GM21447 (cell line): ENCODE measurements around the gene IGSF11.

Experiments
- ATAC-seq: cut with Tn5 transposase; IDR thresholded peaks from one replicate; pipeline ENCODE4 v1.9.1; 2021; ENCODE audit not compliant: unreplicated experiment

IGSF11 gene

GRCh38 chr3:118951089-118951488 lies 83.6 kb downstream of the IGSF11 start:
- ATAC-seq = no peak

GRCh38 chr3:118949113-118949760 lies 85.4 kb downstream of the IGSF11 start:
- ATAC-seq = no peak

- no peak for ATAC-seq
These were observed 86.5 kb downstream of the IGSF11 start for GRCh38 chr3:118948146-118948545.

GRCh38 chr3:118946449-118946848 lies 88.2 kb downstream of the IGSF11 start:
- ATAC-seq = no peak

GRCh38 chr3:118945834-118946233 lies 88.8 kb downstream of the IGSF11 start:
- ATAC-seq = no peak

- ATAC-seq = no peak
These were observed 91.0 kb downstream of the IGSF11 start for GRCh38 chr3:118943597-118943996.

GRCh38 chr3:118942671-118943070 lies 92.0 kb downstream of the IGSF11 start:
- no peak for ATAC-seq

- no peak for ATAC-seq
These were observed 92.5 kb downstream of the IGSF11 start for GRCh38 chr3:118942195-118942594.

GRCh38 chr3:118941236-118941635 lies 93.4 kb downstream of the IGSF11 start:
- ATAC-seq = no peak

- ATAC-seq = no peak
These were observed 96.3 kb downstream of the IGSF11 start for GRCh38 chr3:118938183-118938961.

GRCh38 chr3:118936811-118937210 lies 97.8 kb downstream of the IGSF11 start:
- no peak for ATAC-seq

- no peak for ATAC-seq
These were observed 101.7 kb downstream of the IGSF11 start for GRCh38 chr3:118932822-118933558.

GRCh38 chr3:118931996-118932395 lies 102.7 kb downstream of the IGSF11 start:
- no peak for ATAC-seq

GRCh38 chr3:118927449-118927848 lies 107.2 kb downstream of the IGSF11 start:
- no peak for ATAC-seq

- no peak for ATAC-seq
These were observed 122.5 kb downstream of the IGSF11 start for GRCh38 chr3:118912188-118912587.

- ATAC-seq = no peak
These were observed 124.3 kb downstream of the IGSF11 start for GRCh38 chr3:118910332-118910731.

- no peak for ATAC-seq
These were observed 124.9 kb downstream of the IGSF11 start for GRCh38 chr3:118909763-118910162.

GRCh38 chr3:118907909-118908308 lies 126.7 kb downstream of the IGSF11 start:
- no peak for ATAC-seq

GRCh38 chr3:118900737-118901525 lies 133.7 kb downstream of the IGSF11 start:
- no peak for ATAC-seq

- ATAC-seq = no peak
These were observed 144.4 kb downstream of the IGSF11 start for GRCh38 chr3:118890206-118890605.

- ATAC-seq = no peak
These were observed 145.0 kb downstream of the IGSF11 start for GRCh38 chr3:118889691-118890090.
